Glutamatergic neuron (in vitro differentiated cells): ENCODE results near the gene KRT77. TPM values are rescaled to one million over a fixed set of nuclear protein-coding genes. Genes with fewer than 3 reads are reported as not detected.

Experiments
- DNase-seq: peaks from one replicate; pipeline ENCODE4 v3.0.0; 2022
- H3K27ac Mint-ChIP-seq: one replicate; pipeline ENCODE4 v1.8.0; 2020; ENCODE audit warnings: mild to moderate bottlenecking, mixed read lengths, inconsistent platforms; ENCODE audit not compliant: unreplicated experiment
- H3K27me3 Mint-ChIP-seq: one replicate; pipeline ENCODE4 v1.8.0; 2020; ENCODE audit warnings: mild to moderate bottlenecking, moderate library complexity, mixed read lengths, inconsistent platforms; ENCODE audit not compliant: unreplicated experiment
- H3K36me3 Mint-ChIP-seq: one replicate; pipeline ENCODE4 v1.8.0; 2020; ENCODE audit warnings: mild to moderate bottlenecking, mixed read lengths, inconsistent platforms; ENCODE audit not compliant: unreplicated experiment
- H3K4me1 Mint-ChIP-seq: one replicate; pipeline ENCODE4 v1.8.0; 2020; ENCODE audit warnings: mild to moderate bottlenecking, low read depth, mixed read lengths, inconsistent platforms; ENCODE audit not compliant: unreplicated experiment
- H3K4me3 Mint-ChIP-seq: one replicate; pipeline ENCODE4 v1.8.0; 2020; ENCODE audit warnings: mild to moderate bottlenecking, mixed read lengths, inconsistent platforms; ENCODE audit not compliant: unreplicated experiment
- H3K9me3 Mint-ChIP-seq: one replicate; pipeline ENCODE4 v1.8.0; 2020; ENCODE audit warnings: mild to moderate bottlenecking, moderate library complexity, mixed read lengths, inconsistent platforms; ENCODE audit not compliant: unreplicated experiment
- total RNA-seq: library from RNA; stranded (reverse); fragmentation: NEBNext Ultra II Directional; extraction: Animal tissue kit (Norgen Biotek cat#: 25700); gene quantifications from one replicate; pipeline ENCODE4 v1.2.1, GENCODE V29; 2021; ENCODE audit not compliant: unreplicated experiment
- TF ChIP-seq, protein P1 (sequence below): fragments of 200-600 bp; sonication (generic); IDR thresholded peaks from one replicate; pipeline ENCODE4 v1.5.0; 2021; ENCODE audit not compliant: partially characterized antibody, unreplicated experiment

KRT77 gene
- total RNA-seq, 1 donor from 2014 or later, result not detected

- H3K9me3 Mint-ChIP-seq, result no peaks in the 10 kb centered on the region
- TF ChIP-seq, protein P1, sequence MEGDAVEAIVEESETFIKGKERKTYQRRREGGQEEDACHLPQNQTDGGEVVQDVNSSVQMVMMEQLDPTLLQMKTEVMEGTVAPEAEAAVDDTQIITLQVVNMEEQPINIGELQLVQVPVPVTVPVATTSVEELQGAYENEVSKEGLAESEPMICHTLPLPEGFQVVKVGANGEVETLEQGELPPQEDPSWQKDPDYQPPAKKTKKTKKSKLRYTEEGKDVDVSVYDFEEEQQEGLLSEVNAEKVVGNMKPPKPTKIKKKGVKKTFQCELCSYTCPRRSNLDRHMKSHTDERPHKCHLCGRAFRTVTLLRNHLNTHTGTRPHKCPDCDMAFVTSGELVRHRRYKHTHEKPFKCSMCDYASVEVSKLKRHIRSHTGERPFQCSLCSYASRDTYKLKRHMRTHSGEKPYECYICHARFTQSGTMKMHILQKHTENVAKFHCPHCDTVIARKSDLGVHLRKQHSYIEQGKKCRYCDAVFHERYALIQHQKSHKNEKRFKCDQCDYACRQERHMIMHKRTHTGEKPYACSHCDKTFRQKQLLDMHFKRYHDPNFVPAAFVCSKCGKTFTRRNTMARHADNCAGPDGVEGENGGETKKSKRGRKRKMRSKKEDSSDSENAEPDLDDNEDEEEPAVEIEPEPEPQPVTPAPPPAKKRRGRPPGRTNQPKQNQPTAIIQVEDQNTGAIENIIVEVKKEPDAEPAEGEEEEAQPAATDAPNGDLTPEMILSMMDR, result no peak
- H3K4me3 Mint-ChIP-seq, result no peak overlapping the region
- H3K4me1 Mint-ChIP-seq, result no peaks in the 10 kb centered on the region
- no peak for DNase-seq
- no peaks in the 10 kb centered on the region for H3K36me3 Mint-ChIP-seq
- no peaks in the 10 kb centered on the region for H3K27me3 Mint-ChIP-seq
- H3K27ac Mint-ChIP-seq, result no peak overlapping the region
Observed at GRCh38 chr12:52676163-52676562, 27.2 kb downstream of the KRT77 start.

DNA sequence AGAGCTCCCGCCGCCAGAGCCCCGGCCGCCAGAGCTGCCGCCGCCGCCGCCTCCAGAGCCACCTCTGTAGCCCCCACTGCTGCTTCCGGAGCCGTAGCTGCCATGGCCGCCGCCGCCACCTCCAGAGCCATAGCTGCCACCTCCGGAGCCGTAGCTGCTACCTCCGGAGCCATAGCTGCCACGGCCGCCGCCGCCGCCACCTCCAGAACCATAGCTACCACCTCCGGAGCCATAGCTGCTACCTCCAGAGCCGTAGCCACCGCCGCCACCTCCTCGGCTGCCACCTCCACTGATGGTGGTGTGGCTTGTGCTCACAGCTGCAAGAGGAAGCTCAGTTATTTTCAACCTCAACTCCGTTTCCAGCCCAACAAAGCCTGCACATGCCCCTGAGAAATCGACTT, 28.0 kb downstream of the KRT77 start:
- no peaks in the 10 kb centered on the region for H3K4me1 Mint-ChIP-seq
- H3K9me3 Mint-ChIP-seq, result no peaks in the 10 kb centered on the region
- no peak for DNase-seq
- TF ChIP-seq, protein P1, result no peak
- H3K4me3 Mint-ChIP-seq, result no peak overlapping the region
- no peak overlapping the region for H3K27ac Mint-ChIP-seq
- no peaks in the 10 kb centered on the region for H3K27me3 Mint-ChIP-seq
- H3K36me3 Mint-ChIP-seq, result no peaks in the 10 kb centered on the region

- no peak for DNase-seq
- Mint-ChIP-seq H3K9me3 (no peaks in the 10 kb centered on the region), H3K4me3 (no peak overlapping the region), H3K4me1 (no peaks in the 10 kb centered on the region), H3K27me3 (no peaks in the 10 kb centered on the region), H3K36me3 (no peaks in the 10 kb centered on the region), H3K27ac (no peak overlapping the region)
- TF ChIP-seq, protein P1, result no peak
Observed at GRCh38 chr12:52674433-52674775, 28.9 kb downstream of the KRT77 start.

GRCh38 chr12:52673713-52674432, 29.5 kb downstream of the KRT77 start:
- Mint-ChIP-seq H3K36me3 (no peaks in the 10 kb centered on the region), H3K9me3 (no peaks in the 10 kb centered on the region), H3K4me1 (no peaks in the 10 kb centered on the region)

DNA sequence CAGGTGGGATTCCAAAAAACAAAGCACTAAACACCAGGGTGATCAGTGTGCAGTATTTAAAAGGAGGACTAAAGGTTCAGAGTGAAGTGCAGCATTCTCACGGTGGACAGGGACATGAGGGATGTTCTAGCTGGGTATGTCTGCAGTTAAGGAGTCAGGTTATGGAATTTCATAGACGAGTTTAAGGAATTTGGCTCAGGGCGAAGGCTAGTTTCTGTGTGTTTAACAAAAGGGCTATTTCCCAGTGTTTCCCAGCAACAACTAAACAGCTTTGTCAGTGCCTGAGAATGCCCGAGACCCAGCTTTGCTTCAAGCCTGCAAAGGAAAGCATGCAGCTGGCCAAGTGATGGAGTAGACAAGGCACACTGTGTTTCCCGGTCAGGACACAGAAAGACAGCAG, 30.1 kb downstream of the KRT77 start:
- DNase-seq, result no peak
- H3K9me3 Mint-ChIP-seq, result no peaks in the 10 kb centered on the region
- no peak overlapping the region for H3K27ac Mint-ChIP-seq
- no peak overlapping the region for H3K4me3 Mint-ChIP-seq
- H3K4me1 Mint-ChIP-seq, result no peaks in the 10 kb centered on the region
- H3K36me3 Mint-ChIP-seq, result no peaks in the 10 kb centered on the region
- H3K27me3 Mint-ChIP-seq, result peaks cover 3% of the 10 kb centered on the region
- TF ChIP-seq, protein P1, result no peak

More at GRCh38 chr12:52673713-52674432, 29.5 kb downstream of the KRT77 start:
- H3K27ac Mint-ChIP-seq, result no peak overlapping the region
- no peak for DNase-seq
- TF ChIP-seq, protein P1, result no peak
- H3K27me3 Mint-ChIP-seq, result no peaks in the 10 kb centered on the region
- H3K4me3 Mint-ChIP-seq, result no peak overlapping the region
